Left ventricle myocardium inferior (tissue), 1 donor: ENCODE measurements around the gene GRAMD2B. TPM values are rescaled to one million over a fixed set of nuclear protein-coding genes. Genes with fewer than 3 reads are reported as not detected.

Source experiments
- DNase-seq: peaks from one replicate; pipeline ENCODE4 v3.0.0-alpha.2; 2020
- H3K27ac ChIP-seq: fragments of 200-600 bp; replicated peaks from 2 replicates; pipeline ENCODE4 v1.8.0; 2021
- H3K27me3 ChIP-seq: fragments of 200-600 bp; 2 replicates; pipeline ENCODE4 v1.8.0; 2021; ENCODE audit warnings: low read depth
- H3K36me3 ChIP-seq: fragments of 200-600 bp; 2 replicates; pipeline ENCODE4 v1.8.0; 2021
- H3K4me1 ChIP-seq: fragments of 200-600 bp; 2 replicates; pipeline ENCODE4 v1.8.0; 2021
- H3K4me3 ChIP-seq: fragments of 200-600 bp; 2 replicates; pipeline ENCODE4 v1.8.0; 2021; ENCODE audit warnings: mild to moderate bottlenecking, moderate library complexity
- H3K9me3 ChIP-seq: fragments of 200-600 bp; replicated peaks from 2 replicates; pipeline ENCODE4 v1.8.0; 2021
- intact Hi-C: fragments of 100-400 bp; cut with micrococcal nuclease; formaldehyde crosslinking; loops from one replicate; pipeline ENCODE4 v1.11.0; 2022
- total RNA-seq: library from RNA; stranded (reverse); fragmentation: NEBNext Ultra II Directional; extraction: Animal tissue kit (Norgen Biotek cat#: 25700); gene quantifications from one replicate; pipeline ENCODE4 v1.2.1, GENCODE V29; 2021
- TF ChIP-seq, protein P1 (sequence below): fragments of 200-600 bp; IDR thresholded peaks from 2 replicates; pipeline ENCODE4 v1.8.0; 2021; ENCODE audit warnings: antibody characterized with exemption, mild to moderate bottlenecking, borderline replicate concordance
- donor health status: DM: no; HTN: yes; CAD: no; lungs with severe emphysema.

The GRAMD2B gene
- total RNA-seq, 1 donor from 2014 or later = 24.6 TPM

DNA sequence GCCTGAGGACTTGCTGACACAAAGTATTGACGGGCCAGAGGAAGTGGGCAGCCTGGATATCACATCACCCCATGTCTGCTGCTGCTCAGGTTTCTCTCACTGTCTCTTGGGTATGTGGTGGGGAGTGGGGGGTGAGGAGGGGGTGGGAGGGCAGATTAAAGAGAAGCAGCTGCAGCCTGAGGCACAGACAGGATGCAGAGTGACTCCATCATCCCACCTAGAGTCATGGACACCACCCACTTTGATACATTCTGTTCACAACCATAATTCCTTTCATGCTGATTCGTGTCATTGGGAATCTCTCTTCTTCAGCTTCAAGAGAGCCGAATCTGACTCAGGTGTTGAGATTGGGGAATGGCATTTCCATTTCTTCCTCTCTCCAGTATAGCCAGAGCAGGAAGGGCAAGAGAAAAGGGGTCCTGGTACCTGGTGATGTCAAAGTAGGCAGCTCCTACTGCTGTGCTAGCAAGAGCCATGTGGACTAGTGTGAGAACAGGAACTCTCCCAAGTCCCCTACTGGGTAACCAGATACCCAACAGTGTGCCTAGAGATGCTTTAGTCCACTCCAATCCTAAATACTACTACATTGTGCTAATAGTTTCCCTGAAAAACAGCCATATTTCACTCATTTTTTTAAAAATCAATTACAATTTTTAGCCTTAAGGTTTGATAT is 22.4 kb downstream of the GRAMD2B start:
- H3K27ac ChIP-seq = no peak overlapping the region
- peaks cover 5% of the 10 kb centered on the region for H3K36me3 ChIP-seq
- no peaks in the 10 kb centered on the region for H3K27me3 ChIP-seq
- TF ChIP-seq, protein P1, sequence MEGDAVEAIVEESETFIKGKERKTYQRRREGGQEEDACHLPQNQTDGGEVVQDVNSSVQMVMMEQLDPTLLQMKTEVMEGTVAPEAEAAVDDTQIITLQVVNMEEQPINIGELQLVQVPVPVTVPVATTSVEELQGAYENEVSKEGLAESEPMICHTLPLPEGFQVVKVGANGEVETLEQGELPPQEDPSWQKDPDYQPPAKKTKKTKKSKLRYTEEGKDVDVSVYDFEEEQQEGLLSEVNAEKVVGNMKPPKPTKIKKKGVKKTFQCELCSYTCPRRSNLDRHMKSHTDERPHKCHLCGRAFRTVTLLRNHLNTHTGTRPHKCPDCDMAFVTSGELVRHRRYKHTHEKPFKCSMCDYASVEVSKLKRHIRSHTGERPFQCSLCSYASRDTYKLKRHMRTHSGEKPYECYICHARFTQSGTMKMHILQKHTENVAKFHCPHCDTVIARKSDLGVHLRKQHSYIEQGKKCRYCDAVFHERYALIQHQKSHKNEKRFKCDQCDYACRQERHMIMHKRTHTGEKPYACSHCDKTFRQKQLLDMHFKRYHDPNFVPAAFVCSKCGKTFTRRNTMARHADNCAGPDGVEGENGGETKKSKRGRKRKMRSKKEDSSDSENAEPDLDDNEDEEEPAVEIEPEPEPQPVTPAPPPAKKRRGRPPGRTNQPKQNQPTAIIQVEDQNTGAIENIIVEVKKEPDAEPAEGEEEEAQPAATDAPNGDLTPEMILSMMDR = no peak
- H3K9me3 ChIP-seq = peaks cover under 1% of the 10 kb centered on the region
- intact Hi-C loops = no loop called here
- no peak overlapping the region for H3K4me3 ChIP-seq
- no peak for DNase-seq
- H3K4me1 ChIP-seq = peaks cover 46% of the 10 kb centered on the region

DNA sequence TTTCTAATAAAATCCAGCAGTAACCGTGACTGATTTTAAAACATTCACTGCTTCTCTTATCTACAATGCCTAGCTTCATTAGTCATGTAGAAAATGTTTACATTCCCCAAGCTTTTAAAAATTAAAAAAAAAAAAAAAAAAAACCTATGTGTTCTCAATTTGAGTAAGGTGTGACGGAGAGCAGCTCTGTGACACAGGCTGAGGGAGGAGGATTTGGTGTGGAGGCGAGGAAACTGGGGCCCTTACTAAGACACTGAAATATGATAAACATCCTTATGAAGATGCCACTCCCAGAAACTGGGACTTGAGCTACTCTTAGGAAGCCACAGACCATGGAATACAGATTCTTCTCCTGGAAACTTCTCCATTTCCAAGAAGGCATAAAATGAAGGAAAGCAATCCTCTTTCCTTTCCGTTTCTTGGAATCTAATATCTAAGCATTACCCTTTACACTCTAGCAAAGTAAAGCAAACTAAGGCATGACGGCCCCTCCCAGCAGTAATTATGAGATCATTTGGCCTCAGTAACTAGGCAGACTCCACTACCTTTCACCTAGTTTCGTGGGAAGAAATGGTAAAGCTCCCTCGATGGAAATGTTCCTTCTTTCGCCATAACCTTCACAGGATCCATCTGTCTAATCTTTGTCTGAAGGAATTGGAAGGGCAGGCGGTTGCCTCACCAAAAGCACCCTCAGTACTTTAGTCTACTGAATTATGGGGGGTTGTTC is 23.5 kb downstream of the GRAMD2B start:
- DNase-seq = no peak
- intact Hi-C loops = no loop called here
- H3K9me3 ChIP-seq = no peaks in the 10 kb centered on the region
- peaks cover 6% of the 10 kb centered on the region for H3K36me3 ChIP-seq
- no peak overlapping the region for H3K27ac ChIP-seq
- H3K4me1 ChIP-seq = peaks cover 48% of the 10 kb centered on the region
- H3K4me3 ChIP-seq = no peak overlapping the region
- H3K27me3 ChIP-seq = no peaks in the 10 kb centered on the region
- TF ChIP-seq, protein P1 = no peak

DNA sequence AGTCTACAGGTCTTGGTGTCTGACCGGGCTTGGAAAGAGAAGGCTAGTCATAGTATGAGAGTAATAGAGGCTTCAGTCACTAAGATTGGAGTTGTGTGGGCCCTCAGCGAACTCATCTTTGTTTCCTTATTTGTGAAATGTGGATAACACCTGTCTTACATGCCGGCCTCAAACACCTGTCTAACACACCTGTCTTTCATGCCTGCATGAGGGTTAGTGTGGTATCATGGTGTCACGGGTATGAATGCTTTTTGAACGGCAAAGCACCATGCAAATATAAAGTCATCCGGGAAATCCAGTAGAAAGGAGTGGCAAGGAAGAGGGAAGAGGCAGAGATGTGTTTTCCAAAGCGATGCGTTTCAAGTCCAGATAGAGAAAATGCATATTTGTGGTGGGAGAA is 25.5 kb downstream of the GRAMD2B start:
- Histone ChIP-seq H3K27me3 (no peaks in the 10 kb centered on the region), H3K4me1 (peaks cover 37% of the 10 kb centered on the region), H3K27ac (no peak overlapping the region), H3K4me3 (no peak overlapping the region), H3K9me3 (no peaks in the 10 kb centered on the region), H3K36me3 (peaks cover 12% of the 10 kb centered on the region)
- intact Hi-C loops = no loop called here
- TF ChIP-seq, protein P1 = no peak
- DNase-seq = no peak

DNA sequence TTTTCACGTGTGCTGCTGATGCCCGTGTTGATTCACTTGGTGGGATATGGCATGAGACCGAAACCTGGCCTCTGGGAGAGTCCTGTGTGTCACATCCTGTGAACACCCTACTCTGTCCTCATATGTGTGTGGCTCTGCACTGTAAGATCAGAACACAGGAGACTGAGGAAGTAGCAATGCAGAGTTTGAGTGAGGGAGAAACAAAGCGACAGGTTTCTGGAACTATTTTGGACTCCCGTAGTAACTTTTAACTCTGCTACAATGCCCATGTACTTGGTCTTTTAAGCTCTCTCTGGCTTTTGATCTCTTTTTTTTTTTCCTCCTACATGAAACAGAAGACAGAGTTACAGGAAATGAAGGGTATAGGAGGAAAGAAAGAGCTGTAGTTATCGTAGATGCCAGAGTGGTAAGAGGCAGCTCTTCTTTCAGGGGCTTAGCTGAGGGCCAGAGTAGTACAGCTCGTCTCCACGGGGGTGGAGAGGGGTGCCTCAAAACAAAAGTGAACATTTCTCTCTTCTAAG is 26.6 kb downstream of the GRAMD2B start:
- intact Hi-C loops = no loop called here
- Histone ChIP-seq H3K27ac (peak overlapping the region; percentile 65), H3K4me1 (peaks cover 48% of the 10 kb centered on the region), H3K4me3 (peak overlapping the region; percentile 31), H3K36me3 (peaks cover 12% of the 10 kb centered on the region), H3K9me3 (no peaks in the 10 kb centered on the region), H3K27me3 (no peaks in the 10 kb centered on the region)
- DNase-seq = no peak
- TF ChIP-seq, protein P1 = no peak

DNA sequence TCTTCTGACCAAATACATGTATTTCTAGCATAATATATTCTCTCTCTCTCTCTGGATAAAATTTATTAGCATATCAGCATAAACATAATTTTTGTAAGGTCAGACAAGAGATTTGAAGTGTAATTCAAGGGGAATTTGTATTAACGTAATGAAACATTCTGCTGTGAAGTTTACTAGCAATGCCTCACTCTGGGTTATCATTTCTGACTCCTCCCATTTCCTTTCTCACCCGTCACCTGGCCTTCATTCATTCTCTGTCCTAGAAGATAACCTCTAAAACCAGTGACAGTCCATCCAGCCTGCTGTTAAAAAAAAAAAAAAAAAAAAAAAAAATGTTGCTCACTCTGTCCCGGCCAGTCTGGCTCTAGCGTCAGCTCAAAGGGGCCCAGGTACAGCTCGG is 27.1 kb downstream of the GRAMD2B start:
- peak overlapping the region; percentile 31 for H3K4me3 ChIP-seq
- no peaks in the 10 kb centered on the region for H3K27me3 ChIP-seq
- intact Hi-C loops = no loop called here
- peaks cover 12% of the 10 kb centered on the region for H3K36me3 ChIP-seq
- DNase-seq = no peak
- H3K9me3 ChIP-seq = no peaks in the 10 kb centered on the region
- TF ChIP-seq, protein P1 = no peak
- H3K4me1 ChIP-seq = peaks cover 53% of the 10 kb centered on the region
- peak overlapping the region; percentile 65 for H3K27ac ChIP-seq
